Subcutaneous adipose tissue (tissue), 4 donors: Measurements from ENCODE around the gene ANXA4. TPM values are rescaled to one million over a fixed set of nuclear protein-coding genes. Genes with fewer than 3 reads are reported as not detected.

Source experiments
- CTCF ChIP-seq: fragments of 450-650 bp; IDR thresholded peaks from one replicate; pipeline ENCODE4 v1.5.1; 2016; ENCODE audit warnings: low read depth, mild to moderate bottlenecking, control low read depth, antibody characterized with exemption, moderate library complexity
- total RNA-seq, 4 donors: library from RNA; depleted of rRNA; stranded (reverse); fragments of >200 nt; gene quantifications; one replicate each; pipeline ENCODE4 v1.1.0, GENCODE V29; 2016

Gene ANXA4
- total RNA-seq, 4 donors from 2014 or later: 47.5 to 102 (median 71.0) TPM

- TF ChIP-seq CTCF: no peak
These were observed 41.6 kb upstream of the ANXA4 start for GRCh38 chr2:69700381-69700780.

GRCh38 chr2:69701100-69701945, 40.6 kb upstream of the ANXA4 start:
- TF ChIP-seq CTCF: no peak

GRCh38 chr2:69703189-69703588, 38.7 kb upstream of the ANXA4 start:
- no peak for TF ChIP-seq CTCF

- no peak for TF ChIP-seq CTCF
These were observed 37.5 kb upstream of the ANXA4 start for GRCh38 chr2:69704446-69704845.

- no peak for TF ChIP-seq CTCF
These were observed 32.6 kb upstream of the ANXA4 start for GRCh38 chr2:69709290-69709689.

- no peak for TF ChIP-seq CTCF
These were observed 30.0 kb upstream of the ANXA4 start for GRCh38 chr2:69711971-69712370.

- no peak for TF ChIP-seq CTCF
These were observed 27.9 kb upstream of the ANXA4 start for GRCh38 chr2:69714024-69714423.
